ES-I3 (cell line): ENCODE results near the gene WDR45.
A peak's percentile ranks its signal among the peaks of the same experiment; 100 is the strongest.

ENCODE experiments used
- H3K36me3 ChIP-seq: 2 replicates; pipeline ENCODE4 v1.6.1; 2013; ENCODE audit warnings: mild to moderate bottlenecking, low read length, control low read depth, moderate library complexity; ENCODE audit not compliant: insufficient read depth
- H3K4me1 ChIP-seq: 2 replicates; pipeline ENCODE4 v1.6.1; 2013; ENCODE audit warnings: mild to moderate bottlenecking, control low read depth, low read length; ENCODE audit not compliant: insufficient read depth
- H3K9ac ChIP-seq: 2 replicates; pipeline ENCODE4 v1.6.1; 2013; ENCODE audit warnings: low read depth, mild to moderate bottlenecking, low read length, moderate library complexity
- H3K9me3 ChIP-seq: 2 replicates; pipeline ENCODE4 v1.6.1; 2013; ENCODE audit warnings: mild to moderate bottlenecking, low read length, moderate library complexity; ENCODE audit not compliant: control insufficient read depth, insufficient read depth

WDR45 gene

GRCh38 chrX:49053223-49054072 is 26.2 kb downstream of the WDR45 start:
- Histone ChIP-seq H3K9ac (peak overlapping the region; percentile 54), H3K4me1 (peaks cover 7% of the 10 kb centered on the region), H3K9me3 (no peaks in the 10 kb centered on the region), H3K36me3 (0 out of 2 replicates have a peak, but pooled peaks cover 3% of the 10 kb centered on the region)

GRCh38 chrX:49043987-49044281 is 35.8 kb downstream of the WDR45 start:
- H3K4me1 ChIP-seq, result peaks cover 8% of the 10 kb centered on the region
- peaks cover 7% of the 10 kb centered on the region for H3K36me3 ChIP-seq
- no peaks in the 10 kb centered on the region for H3K9me3 ChIP-seq
- peak overlapping the region; percentile 50; the same call in 1 of the 2 replicates for H3K9ac ChIP-seq

GRCh38 chrX:49043220-49043986 is 36.3 kb downstream of the WDR45 start, which contains the start of gene TFE3:
Gene TFE3, minus strand, starts transcription at chrX:49043357. Its CDS starts 131 bp downstream, at chrX:49043226.
- H3K36me3 ChIP-seq, result peaks cover 12% of the 10 kb centered on the region
- peak within 1 kb of the TSS; percentile 73 for H3K9ac ChIP-seq
- H3K4me1 ChIP-seq, result peaks cover 12% of the 10 kb centered on the region
- no peaks in the 10 kb centered on the region for H3K9me3 ChIP-seq

GRCh38 chrX:49042581-49043219 is 37.0 kb downstream of the WDR45 start:
- Histone ChIP-seq H3K4me1 (peaks cover 12% of the 10 kb centered on the region), H3K9me3 (no peaks in the 10 kb centered on the region), H3K36me3 (peaks cover 19% of the 10 kb centered on the region), H3K9ac (peak overlapping the region; percentile 73)

GRCh38 chrX:49041744-49042580 is 37.7 kb downstream of the WDR45 start:
- H3K4me1 ChIP-seq, result peaks cover 12% of the 10 kb centered on the region
- H3K36me3 ChIP-seq, result peaks cover 22% of the 10 kb centered on the region

GRCh38 chrX:49040376-49040955 is 39.2 kb downstream of the WDR45 start:
- peaks cover 12% of the 10 kb centered on the region for H3K4me1 ChIP-seq
- peaks cover 22% of the 10 kb centered on the region for H3K36me3 ChIP-seq
- H3K9me3 ChIP-seq, result no peaks in the 10 kb centered on the region
- peak overlapping the region; percentile 23 for H3K9ac ChIP-seq

More at GRCh38 chrX:49041744-49042580, 37.7 kb downstream of the WDR45 start:
- no peaks in the 10 kb centered on the region for H3K9me3 ChIP-seq
- H3K9ac ChIP-seq, result peak overlapping the region; percentile 73

GRCh38 chrX:49039598-49040375 is 39.9 kb downstream of the WDR45 start:
- no peaks in the 10 kb centered on the region for H3K9me3 ChIP-seq
- H3K36me3 ChIP-seq, result peaks cover 22% of the 10 kb centered on the region
- H3K9ac ChIP-seq, result peak overlapping the region; percentile 23
- H3K4me1 ChIP-seq, result peaks cover 12% of the 10 kb centered on the region

- H3K4me1 ChIP-seq, result peaks cover 12% of the 10 kb centered on the region
These were observed 41.7 kb downstream of the WDR45 start for GRCh38 chrX:49037883-49038475.

GRCh38 chrX:49030283-49030682 is 49.4 kb downstream of the WDR45 start:
- peaks cover 5% of the 10 kb centered on the region for H3K4me1 ChIP-seq
- no peaks in the 10 kb centered on the region for H3K9me3 ChIP-seq
- peaks cover 31% of the 10 kb centered on the region for H3K36me3 ChIP-seq
- H3K9ac ChIP-seq, result no peak overlapping the region

More at GRCh38 chrX:49037883-49038475, 41.7 kb downstream of the WDR45 start:
- Histone ChIP-seq H3K36me3 (peaks cover 37% of the 10 kb centered on the region), H3K9ac (no peak overlapping the region), H3K9me3 (no peaks in the 10 kb centered on the region)

- Histone ChIP-seq H3K4me1 (peaks cover 5% of the 10 kb centered on the region), H3K36me3 (peaks cover 31% of the 10 kb centered on the region), H3K9me3 (no peaks in the 10 kb centered on the region), H3K9ac (no peak overlapping the region)
These were observed 49.8 kb downstream of the WDR45 start for GRCh38 chrX:49029876-49030275.
